Activated CD8-positive, alpha-beta memory T cell treated with anti-CD3 and anti-CD28 coated beads, Interleukin-2, amount 50 U/mL, for 24 hours (primary cell): Measurements from ENCODE around the gene NEDD4L.
"Not testable (repeated sequence)": the region's sequence is repeated elsewhere in the genome, so short reads cannot be mapped to it uniquely, and the experiment has no call there.

Experiments used
- DNase-seq: peaks from one replicate; pipeline ENCODE4 v3.0.0-alpha.2; 2020; ENCODE audit errors: extremely low read depth

NEDD4L gene

GRCh38 chr18:58416704-58417683 lies 373.0 kb downstream of the NEDD4L start:
- DNase-seq: no peak

GRCh38 chr18:58417752-58418151 lies 373.7 kb downstream of the NEDD4L start:
- DNase-seq: no peak

GRCh38 chr18:58418361-58418760 lies 374.3 kb downstream of the NEDD4L start:
- no peak for DNase-seq

- no peak for DNase-seq
Observed at GRCh38 chr18:58419587-58420199, 375.7 kb downstream of the NEDD4L start.

- DNase-seq: no peak
Observed at GRCh38 chr18:58426611-58427010, 382.6 kb downstream of the NEDD4L start.

GRCh38 chr18:58427321-58427720 lies 383.3 kb downstream of the NEDD4L start:
- no peak for DNase-seq

- DNase-seq: no peak
Observed at GRCh38 chr18:58429442-58429841, 385.4 kb downstream of the NEDD4L start.

- DNase-seq: no peak
Observed at GRCh38 chr18:58431215-58431614, 387.2 kb downstream of the NEDD4L start.

GRCh38 chr18:58432050-58432727 lies 388.2 kb downstream of the NEDD4L start:
- no peak for DNase-seq

- DNase-seq: not testable (repeated sequence)
Observed at GRCh38 chr18:58435221-58436005, 391.4 kb downstream of the NEDD4L start.

GRCh38 chr18:58438161-58438957 lies 394.3 kb downstream of the NEDD4L start:
- no peak for DNase-seq

GRCh38 chr18:58438958-58439300 lies 394.9 kb downstream of the NEDD4L start:
- DNase-seq: no peak

GRCh38 chr18:58443671-58444070 lies 399.6 kb downstream of the NEDD4L start:
- no peak for DNase-seq

- DNase-seq: no peak
Observed at GRCh38 chr18:58446391-58447060, 402.5 kb downstream of the NEDD4L start.

GRCh38 chr18:58447402-58448095 lies 403.5 kb downstream of the NEDD4L start:
- no peak for DNase-seq

- no peak for DNase-seq
Observed at GRCh38 chr18:58449464-58449863, 405.4 kb downstream of the NEDD4L start.
